Activated CD4-positive, alpha-beta T cell treated with anti-CD3 and anti-CD28 coated beads, Interleukin-2, amount 50 U/mL, for 16 hours (primary cell): Measurements from ENCODE around the gene ARHGAP21.

ENCODE experiments used
- DNase-seq: peaks from one replicate; pipeline ENCODE4 v3.0.0-alpha.2; 2020

Gene ARHGAP21

DNA sequence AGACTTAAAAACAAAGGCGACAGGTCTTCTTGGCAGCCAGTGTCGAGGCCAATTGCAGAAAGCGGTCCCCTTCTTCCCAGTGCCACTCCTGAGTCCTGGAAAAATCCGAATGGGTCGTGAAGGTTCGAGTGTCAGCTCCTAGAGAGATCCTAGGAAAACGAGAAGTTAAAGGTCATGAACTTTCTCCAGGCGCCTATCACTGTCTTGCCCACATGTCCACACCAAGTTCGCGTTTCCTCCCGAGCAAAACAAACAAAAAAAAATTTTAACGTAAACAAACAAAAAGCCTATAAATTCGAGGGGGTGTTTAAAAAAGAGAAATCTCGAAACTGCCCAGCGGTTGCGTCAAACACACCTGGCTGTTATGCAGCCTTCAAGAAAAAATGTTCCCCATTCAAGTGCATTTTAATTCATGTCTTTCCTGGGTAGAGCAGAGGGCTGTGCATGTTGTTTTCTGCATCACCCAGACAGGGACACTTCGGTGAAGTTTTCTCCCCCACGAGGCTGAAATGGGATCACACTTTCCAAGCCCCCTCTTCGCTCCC, 1.5 kb downstream of the ARHGAP21 start:
- DNase-seq = no peak

DNA sequence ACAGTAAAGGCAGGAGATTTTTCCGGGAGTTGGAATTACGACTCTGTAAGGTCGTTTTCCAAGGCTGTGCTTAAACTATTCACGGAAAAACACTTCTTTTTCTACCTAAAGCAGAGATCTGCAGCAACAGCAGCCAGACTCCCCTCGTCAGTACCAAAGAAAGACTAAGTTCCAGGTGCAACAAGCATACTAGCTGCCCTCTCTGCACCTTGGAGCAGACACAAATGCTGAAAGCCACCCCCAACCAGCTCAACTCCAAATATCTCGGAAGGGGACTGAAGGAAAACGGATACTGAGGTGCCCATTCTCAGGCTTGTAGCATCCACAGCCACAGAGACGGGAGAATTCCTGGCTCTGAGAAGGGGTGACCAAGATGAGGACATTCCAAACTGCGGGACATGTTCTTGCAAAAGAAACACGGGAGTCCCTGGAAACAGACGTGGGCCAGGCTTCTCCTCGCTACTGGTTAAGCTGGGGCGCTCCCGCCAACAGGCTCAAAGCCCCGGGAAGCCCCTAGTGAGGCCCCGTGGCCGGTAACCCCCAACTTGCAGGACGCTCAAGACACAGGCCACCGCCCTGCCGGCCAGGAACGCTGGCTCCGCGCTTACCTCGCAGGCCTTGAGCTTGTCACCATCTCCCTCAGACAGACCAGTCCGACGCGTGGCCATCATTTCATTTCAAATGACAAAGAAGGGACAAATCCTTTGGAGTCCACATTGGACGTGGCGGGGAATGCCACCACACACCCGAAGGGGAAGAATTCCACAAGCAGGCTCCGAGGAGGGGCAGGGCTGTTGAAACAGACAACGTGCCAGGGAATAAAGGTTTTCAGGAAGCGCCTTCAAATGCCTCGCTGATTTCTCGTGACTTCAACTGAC, 2.2 kb downstream of the ARHGAP21 start:
- no peak for DNase-seq

DNA sequence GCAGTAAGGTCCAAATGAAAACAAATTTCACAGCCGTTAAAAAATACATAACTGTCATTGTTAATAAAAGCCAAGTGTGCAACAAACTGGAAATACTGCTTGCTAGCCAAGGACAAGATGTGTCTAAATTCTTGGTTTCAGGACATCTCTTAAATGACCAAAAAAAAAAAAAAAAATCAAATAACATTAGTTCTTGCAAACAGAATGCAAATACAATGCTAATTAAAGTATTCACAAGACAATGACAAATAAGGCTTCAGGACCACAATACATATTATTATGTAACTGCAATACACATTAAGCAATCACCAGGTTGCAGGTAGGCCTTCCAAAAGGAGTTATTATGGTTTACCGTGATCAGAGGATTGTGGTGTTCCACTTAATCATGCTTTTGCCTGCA, 3.6 kb downstream of the ARHGAP21 start:
- no peak for DNase-seq

DNA sequence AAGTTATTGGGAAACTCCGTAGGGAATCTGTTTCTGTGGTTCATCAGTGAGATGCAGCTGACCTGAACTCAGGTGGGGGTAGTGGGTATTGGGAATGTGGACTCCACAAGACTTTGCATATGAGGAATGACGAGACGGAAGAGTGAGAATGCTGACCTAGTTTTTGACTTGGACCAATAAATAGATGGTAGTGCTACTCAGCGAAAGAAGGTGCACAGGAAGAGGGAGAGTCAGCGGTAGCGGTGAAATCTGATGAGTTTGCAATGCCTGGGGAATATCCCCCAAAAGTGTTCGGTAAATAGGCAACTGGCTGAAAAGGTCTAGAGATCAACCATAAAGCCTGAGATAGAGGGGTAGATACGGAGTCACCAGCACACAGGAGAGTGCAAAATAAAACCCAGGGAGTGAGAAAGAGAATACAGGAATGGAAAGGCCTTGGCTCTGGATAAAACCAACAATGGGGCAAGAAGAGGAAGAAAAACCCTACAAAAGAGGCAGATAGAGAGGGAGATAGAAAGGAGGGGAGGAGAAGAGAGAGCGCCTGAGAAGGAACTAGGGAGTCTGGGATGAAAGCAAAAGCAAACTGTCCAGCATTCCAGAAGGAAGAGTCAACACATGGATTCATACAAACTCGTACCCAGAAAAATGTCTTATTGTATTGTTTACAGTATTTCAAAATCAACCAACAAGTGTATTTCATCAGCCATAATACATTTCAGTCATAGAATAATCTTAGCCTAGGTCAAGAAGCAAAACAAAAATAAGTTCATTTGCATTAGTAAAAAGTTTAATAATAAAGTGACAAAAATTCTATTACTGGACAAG, 5.4 kb downstream of the ARHGAP21 start:
- DNase-seq = no peak

DNA sequence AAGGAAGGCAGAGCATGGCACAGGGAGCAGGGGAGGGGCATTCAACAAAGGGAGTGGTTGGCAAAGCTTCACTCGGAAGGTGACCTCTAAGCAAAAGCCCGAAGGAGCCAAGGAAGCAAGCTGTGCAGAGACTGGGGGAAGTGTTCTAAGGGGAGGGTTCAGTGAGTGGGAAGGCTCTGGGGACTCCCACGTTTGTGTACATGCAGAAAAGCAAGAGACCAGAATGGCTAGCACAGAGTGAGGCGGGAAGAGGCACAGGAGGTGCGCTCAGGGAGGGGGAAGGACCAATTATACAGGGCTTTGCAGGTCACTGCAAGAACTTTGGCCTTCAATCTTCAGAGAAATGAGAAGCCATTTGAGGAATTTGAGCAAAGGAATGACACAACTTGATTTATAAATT, 7.4 kb downstream of the ARHGAP21 start:
- DNase-seq = no peak

DNA sequence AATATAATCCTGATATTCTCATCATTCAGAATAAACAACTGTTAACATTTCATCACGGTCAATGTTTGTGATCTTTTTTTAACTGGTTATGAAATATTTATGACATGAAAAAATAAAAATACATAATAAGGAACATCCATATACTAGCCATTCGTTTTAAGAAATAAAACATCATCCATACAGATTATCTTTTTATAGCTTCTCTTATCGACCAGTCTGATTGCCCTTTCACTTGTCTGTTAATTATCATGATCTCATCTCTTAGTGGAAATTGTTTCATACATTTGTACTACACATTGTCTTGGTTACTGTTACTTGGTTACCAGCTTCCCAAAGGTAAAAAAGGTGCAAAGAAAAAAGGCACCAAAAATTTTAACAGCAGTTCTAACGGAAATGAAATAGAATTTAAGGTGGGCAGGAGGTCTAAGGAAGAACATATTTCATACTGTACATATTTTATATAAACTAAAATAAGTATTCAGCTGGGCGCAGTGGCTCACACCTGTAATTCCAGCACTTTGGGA, 8.4 kb downstream of the ARHGAP21 start:
- no peak for DNase-seq

DNA sequence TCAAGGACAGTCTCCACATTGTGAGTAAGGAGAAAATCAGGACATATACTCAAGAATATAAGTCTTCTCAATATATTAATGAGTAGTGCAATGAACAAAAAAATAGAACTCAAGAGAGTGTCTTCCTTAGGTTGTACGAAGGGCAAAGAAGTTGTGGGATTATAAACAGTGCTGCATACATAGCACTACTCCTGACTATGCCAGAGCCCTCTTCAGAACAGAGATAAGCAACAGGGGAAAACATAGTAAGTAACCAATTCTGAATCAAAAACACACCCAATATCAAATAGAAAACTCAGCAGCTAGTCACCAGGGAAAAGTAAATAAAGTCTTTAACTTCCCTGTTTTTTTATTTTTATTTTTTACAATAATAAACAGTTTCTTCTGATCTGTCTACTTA, 10.6 kb downstream of the ARHGAP21 start:
- DNase-seq = no peak

DNA sequence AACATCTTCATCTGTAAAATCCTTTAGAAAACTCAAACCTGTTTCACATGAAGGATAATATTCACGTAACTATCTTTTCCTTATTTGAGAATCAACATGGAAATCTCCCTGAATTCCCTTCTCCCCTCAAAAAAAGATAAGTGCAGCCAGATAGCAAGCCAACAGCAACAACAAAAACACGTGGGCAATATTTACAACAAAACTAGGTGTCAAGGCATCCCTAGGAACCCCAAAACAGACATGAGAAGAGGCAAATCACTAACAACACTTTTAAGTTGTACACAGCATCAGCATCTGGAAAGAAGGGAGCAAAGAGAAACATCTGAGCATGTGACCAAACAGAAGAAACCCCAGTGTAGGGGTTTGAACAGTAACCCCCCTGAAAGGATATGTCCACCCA, 12.2 kb downstream of the ARHGAP21 start:
- no peak for DNase-seq

DNA sequence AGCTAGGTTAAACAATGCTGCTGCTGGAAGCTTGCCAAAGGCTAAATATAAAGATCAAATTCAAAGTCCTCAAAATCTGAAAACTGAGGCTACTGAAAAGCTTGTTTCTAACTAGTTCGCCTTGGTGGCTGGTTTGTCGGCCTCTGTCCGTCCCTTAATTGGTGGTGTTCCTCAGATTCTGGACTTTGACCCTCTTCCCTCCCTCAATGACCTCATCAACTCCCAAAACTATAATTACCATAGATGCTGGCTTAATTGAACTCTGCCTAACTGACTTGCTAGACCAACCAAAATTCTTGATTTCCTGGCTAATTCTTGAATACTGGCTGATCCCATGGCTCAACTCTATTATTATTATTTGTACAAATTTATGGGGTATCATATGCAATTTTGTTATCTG, 15.6 kb downstream of the ARHGAP21 start:
- no peak for DNase-seq

DNA sequence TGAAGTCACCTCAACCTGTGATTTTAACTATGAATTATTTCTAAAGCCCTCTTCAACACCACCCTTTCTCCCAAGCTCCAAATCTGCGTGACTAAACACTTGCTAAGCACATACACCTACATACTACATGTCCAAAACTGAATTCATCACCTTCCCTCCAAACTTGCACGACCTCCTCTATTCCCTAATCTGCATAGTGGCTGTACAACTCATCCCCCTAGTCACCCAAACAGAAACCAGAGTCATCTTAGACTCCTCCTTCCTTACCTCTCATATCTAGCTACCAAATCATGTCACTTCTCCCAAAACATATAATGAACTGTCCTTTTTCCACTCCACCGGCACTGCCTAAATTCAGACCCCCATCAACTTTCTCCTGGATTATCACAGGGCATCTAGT, 16.2 kb downstream of the ARHGAP21 start:
- DNase-seq = peak; percentile 47

DNA sequence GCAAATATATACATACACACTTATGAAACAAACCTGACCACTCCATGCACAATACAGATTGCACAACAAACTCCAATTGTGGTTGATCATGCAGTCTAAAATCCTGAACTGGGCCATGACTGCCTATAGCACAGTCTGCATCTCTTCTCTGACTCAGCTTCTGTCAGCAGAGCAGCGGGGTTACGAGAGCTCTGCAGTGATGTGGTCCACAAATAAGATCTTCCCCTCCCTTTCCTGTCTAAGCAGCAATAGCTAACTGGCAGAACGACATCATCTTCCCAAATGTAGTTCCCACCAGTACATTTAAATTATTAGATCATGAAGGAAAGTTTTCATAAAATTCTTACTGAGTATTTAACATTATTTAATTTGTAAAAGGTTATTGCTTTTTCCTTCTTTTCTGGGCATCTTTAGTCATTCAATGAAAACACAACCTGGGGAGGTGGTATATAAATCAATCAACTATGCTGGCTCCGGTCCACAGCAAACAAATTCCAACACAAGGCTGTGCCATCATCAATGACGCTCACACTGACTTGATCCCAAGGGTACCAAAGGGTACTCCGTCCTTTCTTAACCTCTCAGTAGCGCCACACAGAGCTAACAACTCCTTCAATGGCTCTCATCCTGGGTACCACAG, 17.1 kb downstream of the ARHGAP21 start:
- DNase-seq = peak; percentile 65

DNA sequence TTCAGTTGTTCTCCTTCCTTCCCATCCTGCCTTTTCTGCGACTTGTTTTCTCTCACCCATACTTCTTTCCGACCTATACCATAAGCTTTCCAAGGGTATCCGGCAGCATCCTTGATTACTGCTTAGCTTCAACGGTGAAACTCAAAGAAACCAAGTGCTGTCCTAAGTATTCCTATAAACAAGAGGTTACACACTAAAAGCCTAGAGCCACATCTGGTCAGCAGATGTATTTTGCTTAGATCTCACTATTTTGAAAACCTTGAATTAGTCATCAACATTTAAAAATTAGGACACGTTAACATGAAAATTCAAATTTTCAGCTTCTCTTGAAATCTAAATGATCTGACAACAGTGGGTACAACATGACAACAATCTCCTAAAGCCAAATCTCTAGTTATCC, 20.0 kb downstream of the ARHGAP21 start:
- no peak for DNase-seq

DNA sequence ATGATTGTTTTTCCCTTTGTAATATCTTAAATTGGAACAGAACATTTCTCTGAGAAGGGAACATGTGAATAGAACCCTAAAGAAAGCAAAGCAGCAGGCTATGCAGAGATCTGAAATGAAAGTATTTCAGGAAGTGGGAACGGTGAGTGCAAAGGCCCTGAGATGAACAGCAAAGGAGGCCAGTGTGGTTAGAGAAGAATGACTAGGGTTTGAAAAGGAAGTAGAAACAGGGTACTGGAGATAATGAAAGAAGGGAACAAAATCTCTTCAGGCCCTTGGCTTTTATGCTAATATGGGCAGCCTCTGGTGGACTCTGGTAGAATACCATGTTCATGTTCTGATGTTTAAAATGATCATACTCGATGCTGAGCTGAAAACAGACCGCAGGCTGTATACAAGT, 22.2 kb downstream of the ARHGAP21 start:
- DNase-seq = peak; percentile 67

DNA sequence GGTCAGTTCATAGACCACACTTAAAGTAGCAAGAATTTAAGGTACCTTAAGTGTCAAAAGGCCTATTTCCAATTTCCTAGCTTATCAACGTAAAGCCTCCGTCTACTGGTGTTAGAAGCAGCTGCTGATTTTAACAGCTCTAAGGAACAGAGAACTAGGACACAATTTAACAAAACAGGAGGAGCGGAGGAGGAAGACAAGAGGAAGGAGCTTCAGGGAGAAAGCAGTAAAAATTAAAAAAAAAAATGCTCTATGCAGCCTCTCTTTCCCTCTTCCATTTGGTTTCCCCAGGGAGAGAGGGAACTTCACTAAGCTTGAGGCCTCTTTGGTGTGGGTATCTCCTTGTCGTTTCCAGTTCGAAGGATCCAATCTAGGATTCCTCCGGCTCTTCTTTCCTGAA, 22.7 kb downstream of the ARHGAP21 start:
- no peak for DNase-seq

DNA sequence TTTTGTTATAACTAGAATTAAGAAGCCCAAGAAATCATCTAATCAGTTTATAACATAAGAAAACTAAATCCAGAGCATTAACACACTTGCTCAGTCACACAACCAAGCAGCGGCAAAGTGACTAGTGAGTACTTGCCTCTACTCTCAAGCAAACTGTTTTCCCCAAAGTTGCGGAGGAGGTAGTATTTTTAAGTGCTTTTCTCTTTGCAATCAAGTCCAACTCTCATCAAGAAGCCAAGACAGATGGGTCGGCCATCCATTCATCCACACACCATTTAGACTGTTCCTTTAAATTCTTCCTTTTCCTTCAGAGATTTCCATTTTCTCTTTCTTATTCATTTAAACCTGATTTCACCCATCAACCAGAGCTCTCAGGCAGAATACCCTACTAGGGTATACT, 25.4 kb downstream of the ARHGAP21 start:
- DNase-seq = no peak

DNA sequence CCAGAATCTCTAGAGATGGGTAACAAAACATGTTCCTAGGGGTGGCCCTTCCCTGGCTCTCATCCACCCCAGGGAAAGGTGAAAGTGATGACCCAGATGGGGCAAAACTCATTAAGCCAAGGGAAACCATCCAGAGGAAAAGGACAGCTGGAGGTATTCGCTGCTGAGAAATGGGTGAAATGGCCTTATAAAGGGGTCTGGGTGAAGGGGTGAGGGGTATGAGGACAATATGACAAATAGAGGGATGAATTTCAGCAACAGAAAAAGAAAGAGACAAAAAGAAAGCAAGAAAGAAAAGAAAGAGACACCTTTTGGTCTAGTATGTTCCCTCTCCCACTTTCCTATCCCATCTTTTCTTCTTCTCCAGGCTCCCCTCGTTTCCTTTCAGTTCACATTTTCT, 26.6 kb downstream of the ARHGAP21 start:
- DNase-seq = no peak

DNA sequence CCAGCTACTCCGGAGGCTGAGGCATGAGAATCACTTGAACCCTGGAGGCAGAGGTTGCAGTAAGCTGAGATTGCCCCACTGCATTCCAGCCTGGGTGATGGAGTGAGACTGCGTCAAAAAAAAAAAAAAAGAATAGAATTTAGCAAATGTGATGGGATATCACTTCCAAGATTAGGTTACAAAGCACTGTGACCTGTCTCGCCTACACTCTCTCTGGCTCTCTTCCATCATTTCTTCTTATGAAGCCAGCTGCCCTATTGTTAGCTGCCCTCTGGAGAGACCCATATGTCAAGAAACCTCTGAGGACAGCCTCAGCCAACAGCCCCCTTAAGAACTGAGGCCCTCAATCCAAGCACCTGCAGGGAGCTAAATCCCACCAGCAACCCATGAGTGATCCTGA, 28.2 kb downstream of the ARHGAP21 start:
- DNase-seq = no peak

DNA sequence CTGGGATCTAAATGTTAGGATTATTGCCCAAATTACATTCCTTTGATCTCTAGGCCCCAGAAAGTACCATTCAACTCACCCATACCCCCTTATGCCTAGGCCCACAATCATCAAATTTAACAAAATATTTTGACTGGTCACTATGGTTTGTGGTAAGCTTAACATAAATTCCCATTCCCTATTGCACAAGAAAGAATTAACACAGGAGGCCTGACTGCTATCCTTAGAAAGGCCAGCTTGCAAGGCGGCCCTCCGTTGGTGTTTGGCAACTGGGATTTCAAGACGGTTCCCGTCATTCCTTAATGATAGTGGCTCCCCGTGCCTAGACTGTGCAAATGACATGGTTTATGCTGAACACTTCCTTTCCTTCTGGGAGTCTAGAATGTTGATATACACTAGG, 29.6 kb downstream of the ARHGAP21 start:
- DNase-seq = no peak

DNA sequence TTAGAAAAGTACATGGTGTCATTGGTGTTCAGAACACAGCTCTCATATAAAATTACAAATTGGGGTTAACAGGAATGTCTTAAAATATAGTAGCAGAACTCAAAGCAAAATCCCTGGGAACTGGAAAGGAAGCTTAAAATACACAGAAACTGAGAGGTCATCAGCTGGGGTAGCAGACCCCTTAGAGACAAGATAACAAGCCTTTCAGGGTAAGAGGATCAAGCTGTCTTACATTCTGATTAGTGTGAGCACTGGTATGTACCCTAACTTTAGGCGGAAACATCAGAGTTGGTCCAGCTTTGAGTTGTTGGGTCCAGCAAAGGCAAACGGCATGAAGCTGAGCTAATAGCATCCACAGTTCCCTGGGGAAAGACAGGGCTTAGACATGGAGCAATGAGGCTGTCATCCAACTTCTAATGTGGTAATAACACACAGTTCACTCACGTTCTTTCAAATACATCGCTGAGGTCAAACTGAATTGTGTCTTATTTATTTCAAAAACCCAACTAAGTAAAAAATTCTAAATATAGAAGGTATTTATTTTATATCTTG, 32.6 kb downstream of the ARHGAP21 start:
- no peak for DNase-seq

DNA sequence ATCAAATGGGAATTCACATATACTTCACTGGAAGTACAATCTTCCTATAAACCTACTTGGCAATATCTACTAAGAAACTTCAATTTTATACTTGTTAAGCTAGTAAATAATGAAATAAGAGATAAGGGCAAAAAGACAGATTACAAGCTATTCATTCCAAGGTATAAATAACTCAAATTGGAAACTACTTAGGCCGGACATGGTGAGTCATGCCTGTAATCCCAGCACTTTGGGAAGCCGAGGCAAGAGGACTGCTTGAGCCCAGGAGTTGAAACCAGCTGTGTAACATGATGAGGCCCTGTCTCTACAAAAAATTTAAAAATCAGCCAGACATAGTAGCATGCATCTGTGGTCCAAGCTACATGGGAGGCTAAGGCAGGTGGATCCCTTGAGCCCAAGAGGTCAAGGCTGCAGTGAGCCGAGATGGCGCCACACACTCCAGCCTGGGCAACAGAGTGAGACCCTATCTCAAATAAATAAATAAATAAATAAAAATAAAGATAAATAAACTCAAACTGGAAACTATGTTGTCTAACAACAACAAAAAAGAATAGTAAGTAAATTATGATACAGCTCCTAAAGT, 37.6 kb downstream of the ARHGAP21 start:
- no peak for DNase-seq

DNA sequence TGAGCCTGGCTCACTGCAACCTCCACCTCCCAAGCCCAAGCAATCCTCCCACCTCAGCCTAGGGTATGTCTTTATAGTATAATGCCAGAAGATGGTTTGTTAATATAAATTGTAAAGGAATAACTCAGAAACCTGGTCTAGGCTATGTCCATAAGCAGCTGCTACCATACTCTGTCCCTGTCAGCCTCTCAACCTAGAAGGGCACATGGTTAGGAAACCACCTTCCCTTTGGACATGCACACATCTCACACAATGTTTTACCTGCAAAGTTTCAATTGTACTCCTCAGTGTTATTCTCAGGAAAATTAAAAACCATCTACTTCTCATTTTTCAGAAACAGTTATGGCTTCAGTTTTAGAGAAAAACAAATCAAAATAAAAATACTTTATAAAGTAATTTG, 40.1 kb downstream of the ARHGAP21 start:
- DNase-seq = no peak

DNA sequence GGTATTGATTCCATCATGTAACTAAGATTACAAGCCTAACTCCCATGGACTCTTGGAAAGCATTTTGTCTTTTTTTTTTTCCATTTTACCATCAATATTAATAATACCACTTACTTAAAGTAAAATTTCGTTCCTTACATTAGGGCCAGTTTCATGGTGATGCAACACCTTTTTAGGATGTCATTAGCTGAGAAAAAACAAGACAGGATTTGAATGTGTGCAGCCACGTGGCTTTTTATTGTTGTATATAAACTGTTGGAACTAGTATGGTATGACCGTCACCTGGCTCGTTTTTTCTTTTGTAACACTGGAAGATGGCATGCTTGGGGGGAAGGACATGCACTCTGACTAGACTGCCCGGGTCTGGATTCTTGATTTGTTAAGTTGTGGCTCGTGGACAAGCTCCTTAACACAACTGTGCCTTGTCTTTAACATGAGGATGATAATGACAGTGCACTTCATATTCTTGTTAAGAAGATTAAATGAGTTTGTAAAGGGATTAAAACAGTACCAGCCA, 42.1 kb downstream of the ARHGAP21 start:
- no peak for DNase-seq
